Measurements from ENCODE around the gene URB2.

The URB2 gene

GRCh38 chr1:229623225-229623624 lies 2.8 kb upstream of the URB2 start:
- TF ChIP-seq CTCF (conservative IDR thresholded peaks at IDR 0.05; ENCODE audit: control insufficient read depth, insufficient read depth, low read depth, low read length), result no peak
- DNase-seq (ENCODE audit: low read depth), result no peak
- H3K4me3 ChIP-seq (ENCODE audit: control insufficient read depth, low read depth, low read length), result no peak overlapping the region

GRCh38 chr1:229623838-229624237 lies 2.2 kb upstream of the URB2 start:
- H3K4me3 ChIP-seq (ENCODE audit: control insufficient read depth, low read depth, low read length), result no peak overlapping the region
- DNase-seq (ENCODE audit: low read depth), result no peak
- TF ChIP-seq CTCF (conservative IDR thresholded peaks at IDR 0.05; ENCODE audit: control insufficient read depth, insufficient read depth, low read depth, low read length), result no peak

GRCh38 chr1:229624521-229625070 lies 1.5 kb upstream of the URB2 start:
- peak overlapping the region; percentile 90 for H3K4me3 ChIP-seq (ENCODE audit: control insufficient read depth, low read depth, low read length)
- TF ChIP-seq CTCF (conservative IDR thresholded peaks at IDR 0.05; ENCODE audit: control insufficient read depth, insufficient read depth, low read depth, low read length), result no peak
- no peak for DNase-seq (ENCODE audit: low read depth)

- peak; percentile 48 for DNase-seq (ENCODE audit: low read depth)
- H3K4me3 ChIP-seq (ENCODE audit: control insufficient read depth, low read depth, low read length), result peak overlapping the region; percentile 90
- no peak for TF ChIP-seq CTCF (conservative IDR thresholded peaks at IDR 0.05; ENCODE audit: control insufficient read depth, insufficient read depth, low read depth, low read length)
Observed at GRCh38 chr1:229625071-229625914, 754 bp upstream of the URB2 start.

GRCh38 chr1:229627003-229627402 lies 956 bp downstream of the URB2 start:
- no peak for TF ChIP-seq CTCF (conservative IDR thresholded peaks at IDR 0.05; ENCODE audit: control insufficient read depth, insufficient read depth, low read depth, low read length)
- H3K4me3 ChIP-seq (ENCODE audit: control insufficient read depth, low read depth, low read length), result peak overlapping the region; percentile 94
- DNase-seq (ENCODE audit: low read depth), result no peak

GRCh38 chr1:229629261-229629660 lies 3.2 kb downstream of the URB2 start:
- peak; percentile 31 for DNase-seq (ENCODE audit: low read depth)
- no peak overlapping the region for H3K4me3 ChIP-seq (ENCODE audit: control insufficient read depth, low read depth, low read length)
- no peak for TF ChIP-seq CTCF (conservative IDR thresholded peaks at IDR 0.05; ENCODE audit: control insufficient read depth, insufficient read depth, low read depth, low read length)
